MM.1S (cell line): ENCODE data around the gene IFNK.

Experiments used
- EZH2 ChIP-seq: fragments of 300-600 bp; sonication (generic); optimal IDR thresholded peaks from 2 replicates; pipeline ENCODE3; 2017; ENCODE audit warnings: low read depth, mild to moderate bottlenecking, antibody characterized with exemption, low read length, mixed read lengths
- TF ChIP-seq, protein P1 (sequence below): fragments of 300-600 bp; sonication (generic); IDR thresholded peaks from 2 replicates; pipeline ENCODE4 v1.5.1; 2016; ENCODE audit warnings: antibody characterized with exemption, low read length, mixed read lengths

DNA sequence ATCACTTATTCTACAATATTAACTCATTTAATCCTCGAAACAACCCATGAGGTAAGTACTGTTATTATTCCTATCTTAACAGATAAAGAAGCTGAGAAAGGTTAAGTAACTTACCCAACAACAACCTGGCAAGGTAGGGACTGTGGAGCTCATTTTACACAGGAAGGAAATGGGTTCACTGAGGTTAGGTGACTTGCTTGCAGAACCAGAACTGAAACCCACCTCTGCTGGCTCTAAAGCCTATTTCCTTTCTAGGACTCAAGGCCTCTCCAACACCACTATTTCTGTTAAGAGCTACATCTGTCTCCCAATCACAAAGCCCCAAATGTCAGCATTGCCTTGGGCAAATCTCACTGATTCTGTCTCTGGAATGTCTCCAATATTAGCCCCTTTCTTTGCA lies 38.9 kb upstream of the IFNK start:
- TF ChIP-seq, protein P1, sequence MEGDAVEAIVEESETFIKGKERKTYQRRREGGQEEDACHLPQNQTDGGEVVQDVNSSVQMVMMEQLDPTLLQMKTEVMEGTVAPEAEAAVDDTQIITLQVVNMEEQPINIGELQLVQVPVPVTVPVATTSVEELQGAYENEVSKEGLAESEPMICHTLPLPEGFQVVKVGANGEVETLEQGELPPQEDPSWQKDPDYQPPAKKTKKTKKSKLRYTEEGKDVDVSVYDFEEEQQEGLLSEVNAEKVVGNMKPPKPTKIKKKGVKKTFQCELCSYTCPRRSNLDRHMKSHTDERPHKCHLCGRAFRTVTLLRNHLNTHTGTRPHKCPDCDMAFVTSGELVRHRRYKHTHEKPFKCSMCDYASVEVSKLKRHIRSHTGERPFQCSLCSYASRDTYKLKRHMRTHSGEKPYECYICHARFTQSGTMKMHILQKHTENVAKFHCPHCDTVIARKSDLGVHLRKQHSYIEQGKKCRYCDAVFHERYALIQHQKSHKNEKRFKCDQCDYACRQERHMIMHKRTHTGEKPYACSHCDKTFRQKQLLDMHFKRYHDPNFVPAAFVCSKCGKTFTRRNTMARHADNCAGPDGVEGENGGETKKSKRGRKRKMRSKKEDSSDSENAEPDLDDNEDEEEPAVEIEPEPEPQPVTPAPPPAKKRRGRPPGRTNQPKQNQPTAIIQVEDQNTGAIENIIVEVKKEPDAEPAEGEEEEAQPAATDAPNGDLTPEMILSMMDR: no peak
- TF ChIP-seq EZH2: no peak
